Activated naive CD4-positive, alpha-beta T cell (primary cell): ENCODE results near the gene ADCYAP1.
"Not testable (repeated sequence)": the region's sequence is repeated elsewhere in the genome, so short reads cannot be mapped to it uniquely, and the experiment has no call there.

ENCODE experiments used
- DNase-seq, 4 experiments: peaks; one replicate each; lab custom pipeline; 2025; lab: John Stamatoyannopoulos, UW

Gene ADCYAP1

GRCh38 chr18:904218-905090, at the start of gene ADCYAP1:
Gene ADCYAP1 (plus strand): TSS chr18:904871. CDS start chr18:905387, 516 bp downstream.
- no peak for DNase-seq

- DNase-seq = no peak
These were observed 46.7 kb upstream of the ADCYAP1 start for GRCh38 chr18:857986-858385.

DNA sequence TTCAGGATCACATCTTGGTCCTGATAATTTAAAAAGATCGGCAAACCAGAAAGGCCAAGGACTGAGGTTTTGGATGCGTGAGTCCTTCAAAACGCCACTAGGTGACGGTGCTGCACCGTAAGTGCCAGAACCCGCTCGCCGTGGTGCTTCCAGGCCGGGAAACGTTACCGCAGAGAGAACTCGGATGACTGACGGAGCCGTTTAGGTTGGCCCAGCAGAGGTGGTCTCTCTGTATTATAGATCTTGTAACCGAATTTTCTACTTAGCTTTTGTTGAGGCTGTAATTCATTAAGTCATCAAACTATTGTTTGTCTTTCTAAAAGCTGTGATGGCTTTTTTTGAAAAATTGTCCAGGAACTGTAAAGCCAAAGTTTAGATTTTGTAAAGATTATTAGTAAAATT, 39.8 kb upstream of the ADCYAP1 start:
- DNase-seq = peak; percentile 5 to 30 (median 16)

- no peak for DNase-seq
These were observed 37.4 kb upstream of the ADCYAP1 start for GRCh38 chr18:867257-867656.

GRCh38 chr18:873426-873825, 31.2 kb upstream of the ADCYAP1 start:
- DNase-seq = not testable (repeated sequence)

DNA sequence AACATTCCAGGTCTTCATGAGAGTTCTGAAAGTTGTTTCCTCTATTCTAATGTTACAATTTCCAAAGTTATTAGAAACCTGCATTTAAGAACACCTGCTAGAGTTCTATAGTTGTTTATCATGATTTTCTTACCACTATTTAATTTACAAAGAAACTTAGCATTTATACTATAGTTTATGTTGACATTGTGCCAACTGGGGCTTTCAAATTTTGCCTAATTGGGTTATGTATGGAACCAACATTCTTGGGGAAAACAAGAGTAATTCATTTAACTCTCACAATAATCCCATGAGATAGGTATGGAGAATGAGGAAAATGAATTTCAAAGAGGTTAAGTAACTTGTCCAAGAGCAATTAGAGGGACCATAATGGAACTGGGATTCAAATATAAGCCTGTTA, 28.8 kb upstream of the ADCYAP1 start:
- no peak for DNase-seq

DNA sequence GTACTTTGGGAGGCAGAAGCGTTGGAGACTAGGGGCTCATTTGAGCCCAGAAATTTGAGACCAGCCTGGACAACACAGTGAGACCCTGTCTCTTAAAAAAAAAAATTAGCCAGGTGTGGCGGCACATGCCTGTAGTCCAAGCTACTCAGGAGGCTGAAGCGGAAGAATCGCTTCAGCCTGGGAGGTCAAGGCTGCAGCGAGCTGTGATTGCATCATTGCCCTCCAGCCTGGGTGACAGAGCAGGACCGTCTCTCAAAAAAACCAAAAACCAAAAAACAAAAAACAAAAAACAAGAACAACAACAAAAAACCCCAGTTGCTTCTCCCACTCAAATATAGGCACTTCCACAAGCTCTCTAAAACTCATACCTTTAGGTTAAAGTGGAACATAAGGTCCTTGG, 27.4 kb upstream of the ADCYAP1 start:
- no peak for DNase-seq

GRCh38 chr18:886076-886475, 18.6 kb upstream of the ADCYAP1 start:
- no peak for DNase-seq

GRCh38 chr18:887716-888115, 17.0 kb upstream of the ADCYAP1 start:
- no peak for DNase-seq

DNA sequence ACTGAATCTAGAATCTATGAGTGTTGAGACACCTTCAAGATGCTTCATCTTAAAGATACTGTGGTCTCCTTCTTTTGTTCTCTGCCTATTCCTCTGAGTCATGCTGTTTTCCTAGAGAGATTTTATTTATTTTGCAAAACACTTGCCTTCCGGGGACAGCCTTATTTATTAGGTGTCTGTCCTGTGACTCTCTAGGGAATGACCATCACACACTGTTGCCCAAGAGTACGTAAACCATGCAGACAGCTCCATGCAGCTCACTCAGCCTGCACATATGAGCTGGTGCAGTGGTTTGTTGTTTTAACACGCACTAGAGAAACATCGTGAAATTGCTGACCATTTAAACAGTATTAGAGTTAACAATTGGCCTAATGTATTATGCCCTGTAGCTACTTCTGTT, 12.4 kb upstream of the ADCYAP1 start:
- no peak for DNase-seq

- no peak for DNase-seq
These were observed 8.4 kb upstream of the ADCYAP1 start for GRCh38 chr18:896315-896714.

GRCh38 chr18:901761-902160, 2.9 kb upstream of the ADCYAP1 start:
- DNase-seq = no peak

DNA sequence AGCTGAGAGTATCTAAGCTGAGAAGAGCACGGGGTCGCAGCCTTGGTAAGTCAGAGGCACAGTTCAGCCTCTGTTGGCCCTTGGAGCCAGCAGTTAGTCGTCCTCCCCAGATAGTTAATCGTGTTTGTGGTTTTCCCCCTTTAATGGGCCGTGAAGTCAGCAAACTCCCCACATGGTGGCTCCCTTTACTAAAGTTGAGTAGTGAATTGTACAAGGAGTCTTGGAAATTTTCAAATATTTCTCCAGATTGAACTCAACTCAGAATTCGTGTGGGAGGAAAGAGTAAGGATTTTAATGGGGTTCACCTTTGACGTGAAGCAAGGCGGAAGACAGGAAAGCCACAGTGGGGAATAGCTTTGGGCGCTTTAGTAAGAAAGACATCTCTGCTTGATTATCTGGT, 2.4 kb upstream of the ADCYAP1 start:
- no peak for DNase-seq

DNA sequence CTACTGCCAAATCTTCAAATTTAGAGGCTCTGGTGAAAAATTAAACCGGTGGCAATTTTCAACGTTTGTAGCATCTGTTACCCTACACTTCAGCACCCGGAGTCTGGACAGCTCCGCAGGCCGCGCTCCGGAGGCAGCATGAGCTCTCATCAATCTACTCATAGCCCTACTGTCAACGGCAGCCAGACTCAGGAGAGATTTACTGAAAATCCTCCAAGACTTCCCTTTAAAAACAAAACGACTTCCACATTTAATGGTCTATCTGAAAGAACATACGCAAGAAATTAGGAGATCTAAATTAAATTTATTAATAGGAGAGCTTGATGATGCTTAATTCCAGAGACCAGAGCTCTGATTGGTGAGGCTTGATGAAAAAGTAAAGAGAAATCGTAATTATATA, 970 bp upstream of the ADCYAP1 start:
- DNase-seq = no peak

- DNase-seq = no peak
These were observed 756 bp downstream of the ADCYAP1 start for GRCh38 chr18:905307-905947.

DNA sequence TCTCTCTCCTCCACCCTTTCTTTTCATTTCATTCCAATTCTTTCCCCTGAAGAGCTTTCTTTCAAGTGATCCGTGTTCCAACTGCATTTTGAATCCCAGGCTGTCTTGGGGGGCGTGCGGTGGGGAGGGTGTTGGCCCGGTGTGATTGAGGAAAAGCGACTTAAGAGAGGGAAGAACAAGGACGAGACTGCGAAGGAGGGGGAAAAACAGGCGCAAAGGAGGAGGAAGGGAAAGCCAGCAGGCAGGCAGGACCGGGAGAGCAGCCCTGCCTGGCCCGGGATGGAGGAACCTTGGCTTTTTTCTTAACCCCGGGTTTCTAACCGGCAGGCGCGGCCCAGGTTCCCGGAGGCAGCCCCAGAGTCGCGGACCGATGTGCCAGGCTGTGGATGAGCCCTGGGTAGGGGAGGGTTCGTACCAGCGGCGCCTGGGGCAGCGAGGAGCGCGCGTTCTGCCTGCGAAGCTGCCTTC, 1.3 kb downstream of the ADCYAP1 start:
- no peak for DNase-seq

DNA sequence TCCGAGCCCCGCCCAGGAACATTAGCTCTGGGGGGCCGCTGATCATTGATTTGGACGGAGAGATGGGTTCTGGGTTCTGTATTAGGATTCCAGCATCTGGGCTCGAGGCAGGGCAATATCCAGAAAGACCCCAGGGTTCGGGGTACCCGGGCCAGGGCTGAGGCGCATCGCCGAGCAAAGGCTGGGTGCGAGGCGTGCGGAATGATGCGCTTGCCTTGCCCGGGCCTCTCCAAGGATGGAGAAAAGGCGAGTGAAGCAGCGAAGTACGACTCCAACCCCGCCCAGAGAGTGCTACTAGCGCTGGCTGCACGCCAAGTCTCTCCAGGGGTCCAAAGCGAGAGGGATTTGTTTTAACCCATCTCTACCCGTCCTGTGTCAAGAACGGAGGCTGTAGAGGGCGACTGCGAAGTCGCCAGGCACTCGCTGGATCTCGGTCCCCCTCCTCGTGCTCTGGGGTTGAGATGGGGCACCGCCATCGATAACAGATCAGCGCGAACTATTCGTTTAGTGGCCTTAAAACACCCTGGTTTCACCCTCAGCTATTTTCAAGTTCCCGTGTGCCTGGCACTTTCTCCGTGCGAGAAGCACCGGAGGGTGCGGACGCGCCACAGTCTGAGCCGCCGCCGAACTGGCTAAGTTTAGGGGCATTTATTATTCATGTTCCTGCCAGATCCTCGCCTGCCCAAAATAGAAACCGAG, 1.9 kb downstream of the ADCYAP1 start:
- DNase-seq = no peak

DNA sequence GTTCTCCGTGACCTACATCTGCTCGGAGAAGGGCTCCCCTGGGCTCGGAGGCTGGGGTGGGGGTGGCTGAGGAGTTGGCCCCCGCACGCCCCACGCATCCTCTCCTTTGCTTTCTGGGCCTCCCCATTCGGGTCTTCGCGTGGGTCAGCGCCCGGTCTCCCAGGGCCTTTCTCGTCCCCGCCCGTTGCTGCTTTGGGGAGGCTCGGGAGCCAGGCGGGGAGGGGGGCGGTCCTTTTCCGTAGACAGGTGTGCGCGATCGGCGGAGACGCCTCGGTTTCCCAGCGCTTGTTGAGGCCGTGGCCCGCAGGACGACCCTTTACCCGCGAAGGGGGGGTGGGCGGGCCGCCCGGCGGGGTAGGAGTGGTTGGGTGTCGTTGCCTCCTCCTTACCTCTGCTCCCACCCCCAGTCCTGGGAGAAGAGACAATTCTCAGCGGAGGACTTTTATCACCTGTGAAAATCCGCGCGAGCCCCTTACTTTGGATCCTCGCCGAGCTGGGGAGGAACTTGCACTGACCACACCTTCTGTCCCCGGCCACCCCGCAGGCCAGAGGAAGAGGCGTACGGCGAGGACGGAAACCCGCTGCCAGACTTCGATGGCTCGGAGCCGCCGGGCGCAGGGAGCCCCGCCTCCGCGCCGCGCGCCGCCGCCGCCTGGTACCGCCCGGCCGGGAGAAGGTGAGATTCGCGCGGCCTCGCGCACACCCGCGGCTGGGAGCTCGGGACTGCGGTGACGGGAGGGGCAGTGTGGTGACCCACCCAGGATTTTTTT, 2.6 kb downstream of the ADCYAP1 start:
- DNase-seq = no peak

DNA sequence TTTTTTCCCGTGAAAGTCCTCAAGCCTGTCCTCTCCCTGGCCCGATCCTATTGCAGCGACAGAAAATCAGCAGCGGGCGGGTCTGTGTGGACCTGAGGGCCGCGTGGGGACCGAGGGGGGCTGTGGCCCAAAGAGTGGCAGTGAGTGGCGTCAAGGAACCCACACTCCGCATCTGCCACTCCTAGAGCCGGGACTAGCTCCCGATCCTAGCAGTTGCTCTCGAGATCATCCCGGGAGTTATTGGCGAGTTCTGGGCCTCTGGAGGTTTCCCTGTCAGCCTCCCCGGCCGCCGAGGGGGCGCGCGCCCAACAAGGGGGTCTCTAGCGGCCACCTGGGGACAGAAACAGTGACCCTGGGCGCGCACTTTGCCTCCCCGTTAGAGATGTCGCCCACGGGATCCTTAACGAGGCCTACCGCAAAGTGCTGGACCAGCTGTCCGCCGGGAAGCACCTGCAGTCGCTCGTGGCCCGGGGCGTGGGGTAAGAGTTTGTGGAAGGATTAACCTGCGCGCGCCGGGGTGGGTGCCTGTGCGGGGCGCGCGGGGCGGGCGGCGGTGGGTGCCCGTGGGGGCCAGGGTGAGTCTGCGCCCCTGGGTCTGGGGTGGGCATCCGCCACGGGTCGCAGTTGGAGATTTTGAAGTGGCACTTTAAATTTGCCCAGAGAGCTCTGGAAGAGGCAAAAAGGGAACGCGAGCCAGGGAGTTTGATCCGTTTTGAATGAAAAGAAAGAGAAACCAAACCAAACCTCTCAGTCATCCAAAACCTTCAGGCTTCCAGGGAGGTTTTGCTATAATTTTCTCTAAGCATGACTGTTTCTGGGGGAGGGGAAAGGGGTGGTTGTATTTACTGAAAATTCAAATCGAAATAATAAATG, 3.5 kb downstream of the ADCYAP1 start:
- no peak for DNase-seq

DNA sequence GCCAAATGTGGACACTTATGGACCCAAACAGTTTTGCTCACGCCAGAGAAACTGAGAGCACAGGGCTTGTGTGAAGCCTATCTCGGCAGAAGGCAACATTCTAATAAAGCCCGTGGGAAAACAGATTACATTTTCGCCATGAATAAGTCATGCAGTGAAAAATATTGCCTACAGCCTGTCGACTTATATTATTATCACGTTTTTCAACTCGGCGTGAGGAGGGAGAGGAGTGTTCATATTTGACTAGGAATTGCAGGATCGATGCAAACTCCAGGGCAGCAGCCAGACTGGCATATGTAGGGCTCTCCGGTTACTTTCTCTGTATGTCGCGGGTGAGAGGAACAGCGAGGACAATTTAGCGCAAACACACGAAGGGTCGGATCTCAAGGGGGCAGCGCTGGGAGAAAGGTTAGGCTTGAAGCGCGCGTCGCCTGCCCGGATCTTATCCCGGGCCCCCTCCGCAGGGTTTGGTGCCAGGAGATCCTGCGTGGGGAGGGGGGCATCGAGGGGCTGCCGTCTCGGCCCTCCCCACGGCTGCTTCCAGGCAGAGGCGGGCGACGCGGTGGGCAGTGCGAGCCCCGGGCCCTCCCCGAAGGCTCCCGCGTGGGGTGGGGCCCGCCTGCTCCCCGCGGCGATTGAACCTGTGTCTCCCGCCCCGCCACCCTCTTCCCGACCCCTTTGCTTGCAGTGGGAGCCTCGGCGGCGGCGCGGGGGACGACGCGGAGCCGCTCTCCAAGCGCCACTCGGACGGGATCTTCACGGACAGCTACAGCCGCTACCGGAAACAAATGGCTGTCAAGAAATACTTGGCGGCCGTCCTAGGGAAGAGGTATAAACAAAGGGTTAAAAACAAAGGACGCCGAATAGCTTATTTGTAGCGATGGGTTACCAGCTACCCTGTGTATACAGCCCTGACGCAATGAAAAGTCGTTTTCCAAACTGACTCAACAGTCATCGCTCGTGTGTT, 4.4 kb downstream of the ADCYAP1 start:
- no peak for DNase-seq
